DND-41 (cell line): ENCODE results near the gene METTL23.

Source experiments
- ATAC-seq: fragments of 200-7000 bp; cut with Tn5 transposase; 3 replicates; pipeline ENCODE4 v1.9.1; 2021; ENCODE audit warnings: low read depth; ENCODE audit not compliant: insufficient read depth
- DNase-seq: peaks from one replicate; pipeline ENCODE4 v3.0.0-alpha.2; 2020
- H2AFZ ChIP-seq: 2 replicates; pipeline ENCODE4 v1.6.0; 2012; ENCODE audit warnings: low read depth, low read length
- H3K27ac ChIP-seq: 2 replicates; pipeline ENCODE4 v1.5.1; 2012; ENCODE audit warnings: low read length, inconsistent platforms
- H3K27me3 ChIP-seq: fragments of 200-600 bp; sonication (generic); 2 replicates; pipeline ENCODE4 v1.6.0; 2012; ENCODE audit warnings: low read length, mild to moderate bottlenecking, inconsistent platforms; ENCODE audit not compliant: insufficient read depth, poor library complexity
- H3K36me3 ChIP-seq: 2 replicates; pipeline ENCODE4 v1.5.1; 2012; ENCODE audit warnings: low read length, inconsistent platforms; ENCODE audit not compliant: insufficient read depth
- H3K4me1 ChIP-seq: 2 replicates; pipeline ENCODE4 v1.5.1; 2012; ENCODE audit warnings: mild to moderate bottlenecking, low read length; ENCODE audit not compliant: insufficient read depth
- H3K4me2 ChIP-seq: 2 replicates; pipeline ENCODE4 v1.6.0; 2012; ENCODE audit warnings: mild to moderate bottlenecking, moderate library complexity, low read length, inconsistent platforms; ENCODE audit not compliant: insufficient read depth
- H3K4me3 ChIP-seq, 2 experiments: fragments of 200-600 bp in 1 of 2; shearing (Covaris generic) in 1 of 2; 2 replicates each; pipeline ENCODE4 v1.5.1; 2012 to 2016; ENCODE audit warnings: inconsistent platforms in 2 of 2, low read length in 2 of 2, mild to moderate bottlenecking in 2 of 2, low read depth in 1 of 2, moderate library complexity in 1 of 2
- H3K79me2 ChIP-seq: 2 replicates; pipeline ENCODE4 v1.6.0; 2012; ENCODE audit warnings: low read length, inconsistent platforms; ENCODE audit not compliant: insufficient read depth
- H3K9ac ChIP-seq: 2 replicates; pipeline ENCODE4 v1.6.0; 2012; ENCODE audit warnings: low read depth, mild to moderate bottlenecking, inconsistent platforms, low read length, moderate library complexity
- H3K9me3 ChIP-seq: 2 replicates; pipeline ENCODE4 v1.5.1; 2012; ENCODE audit warnings: low read length, moderate library complexity, mild to moderate bottlenecking, inconsistent platforms; ENCODE audit not compliant: insufficient read depth, severe bottlenecking
- H4K20me1 ChIP-seq: 2 replicates; pipeline ENCODE4 v1.6.0; 2012; ENCODE audit warnings: low read length; ENCODE audit not compliant: insufficient read depth
- EZH2 ChIP-seq: IDR thresholded peaks from 3 replicates; pipeline ENCODE4 v1.6.1; 2012; ENCODE audit warnings: borderline replicate concordance, low read depth, mild to moderate bottlenecking, moderate library complexity, low read length, inconsistent platforms; ENCODE audit not compliant: severe bottlenecking
- TF ChIP-seq, protein P1 (sequence below): IDR thresholded peaks from 2 replicates; pipeline ENCODE4 v1.5.1; 2012; ENCODE audit warnings: borderline replicate concordance, low read length, moderate library complexity, mild to moderate bottlenecking; ENCODE audit not compliant: poor library complexity, severe bottlenecking; ENCODE audit errors: extremely low read depth

The METTL23 gene

DNA sequence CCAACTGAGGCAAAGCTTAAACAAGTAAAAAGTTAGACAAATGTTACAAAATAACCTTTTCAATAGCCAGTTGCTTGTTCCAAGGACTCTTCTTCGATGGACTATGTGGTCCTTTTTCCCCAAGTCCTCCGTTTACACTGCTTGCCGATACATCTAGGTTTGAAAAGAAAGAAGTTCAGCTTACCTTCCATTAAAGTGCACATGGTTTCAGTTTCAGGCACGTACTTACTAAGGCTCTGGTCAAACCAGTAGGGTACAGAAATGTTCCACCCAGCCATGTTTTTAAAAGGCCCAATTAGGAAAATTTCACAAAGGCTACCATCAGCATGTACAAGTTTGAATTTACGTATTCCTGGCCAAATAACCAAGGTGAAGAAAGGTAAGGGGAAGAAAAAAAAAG lies 8.4 kb downstream of the METTL23 start:
- peaks cover 38% of the 10 kb centered on the region for H4K20me1 ChIP-seq
- H3K4me2 ChIP-seq: peak overlapping the region; percentile 92
- H2AFZ ChIP-seq: no peak overlapping the region
- no peaks in the 10 kb centered on the region for H3K27me3 ChIP-seq
- TF ChIP-seq EZH2: no peak
- TF ChIP-seq, protein P1, sequence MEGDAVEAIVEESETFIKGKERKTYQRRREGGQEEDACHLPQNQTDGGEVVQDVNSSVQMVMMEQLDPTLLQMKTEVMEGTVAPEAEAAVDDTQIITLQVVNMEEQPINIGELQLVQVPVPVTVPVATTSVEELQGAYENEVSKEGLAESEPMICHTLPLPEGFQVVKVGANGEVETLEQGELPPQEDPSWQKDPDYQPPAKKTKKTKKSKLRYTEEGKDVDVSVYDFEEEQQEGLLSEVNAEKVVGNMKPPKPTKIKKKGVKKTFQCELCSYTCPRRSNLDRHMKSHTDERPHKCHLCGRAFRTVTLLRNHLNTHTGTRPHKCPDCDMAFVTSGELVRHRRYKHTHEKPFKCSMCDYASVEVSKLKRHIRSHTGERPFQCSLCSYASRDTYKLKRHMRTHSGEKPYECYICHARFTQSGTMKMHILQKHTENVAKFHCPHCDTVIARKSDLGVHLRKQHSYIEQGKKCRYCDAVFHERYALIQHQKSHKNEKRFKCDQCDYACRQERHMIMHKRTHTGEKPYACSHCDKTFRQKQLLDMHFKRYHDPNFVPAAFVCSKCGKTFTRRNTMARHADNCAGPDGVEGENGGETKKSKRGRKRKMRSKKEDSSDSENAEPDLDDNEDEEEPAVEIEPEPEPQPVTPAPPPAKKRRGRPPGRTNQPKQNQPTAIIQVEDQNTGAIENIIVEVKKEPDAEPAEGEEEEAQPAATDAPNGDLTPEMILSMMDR: no peak
- peak overlapping the region; percentile 100 for H3K9ac ChIP-seq
- no peaks in the 10 kb centered on the region for H3K9me3 ChIP-seq
- ATAC-seq (no peak), DNase-seq (no peak)
- peaks cover 64% of the 10 kb centered on the region for H3K36me3 ChIP-seq
- H3K4me3 ChIP-seq: peak overlapping the region; percentile 67 to 69
- peaks cover 87% of the 10 kb centered on the region for H3K79me2 ChIP-seq
- peaks cover 54% of the 10 kb centered on the region for H3K4me1 ChIP-seq
- peak overlapping the region; percentile 100 for H3K27ac ChIP-seq

DNA sequence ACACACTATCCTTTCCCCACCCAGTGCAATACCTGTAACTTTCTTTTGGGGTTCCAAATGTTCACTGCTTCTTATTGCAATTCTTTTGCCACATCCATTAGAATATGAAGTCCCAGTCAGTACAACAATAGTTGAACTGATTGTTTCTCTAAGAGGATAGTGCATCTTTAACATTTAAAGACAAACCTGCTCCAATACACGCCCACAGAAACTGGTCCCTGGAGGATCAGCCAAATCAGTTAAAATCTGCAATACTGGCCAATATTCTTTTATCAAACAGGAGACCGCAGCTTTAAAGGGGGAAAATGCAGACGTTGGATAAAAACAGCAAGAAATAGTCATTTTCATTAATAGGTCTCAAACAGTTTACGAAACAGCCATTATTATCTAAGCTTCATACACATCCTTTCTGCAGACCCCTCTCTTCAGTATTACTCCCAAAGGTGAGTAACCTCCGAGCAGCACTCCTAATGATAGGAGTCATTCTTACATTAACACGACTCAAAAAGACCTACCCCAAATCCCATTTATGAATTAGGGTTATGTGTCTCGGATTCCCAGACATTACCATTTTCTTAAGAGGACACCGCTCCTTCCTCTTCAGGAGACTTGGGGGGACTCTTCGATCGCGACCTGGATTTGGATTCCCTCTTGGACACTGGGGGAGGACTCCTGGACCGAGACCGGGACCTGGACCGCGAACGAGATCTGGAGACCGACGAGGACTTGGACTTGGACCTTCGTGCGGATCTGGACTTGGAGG lies 9.1 kb downstream of the METTL23 start:
- H3K9me3 ChIP-seq: no peaks in the 10 kb centered on the region
- H3K9ac ChIP-seq: peak overlapping the region; percentile 100
- H3K4me3 ChIP-seq: peak overlapping the region; percentile 67 to 69
- no peak for ATAC-seq
- peaks cover 87% of the 10 kb centered on the region for H3K79me2 ChIP-seq
- no peak overlapping the region for H2AFZ ChIP-seq
- TF ChIP-seq EZH2: no peak
- TF ChIP-seq, protein P1: no peak
- peak overlapping the region; percentile 92 for H3K4me2 ChIP-seq
- H3K4me1 ChIP-seq: peaks cover 60% of the 10 kb centered on the region
- no peaks in the 10 kb centered on the region for H3K27me3 ChIP-seq
- H3K36me3 ChIP-seq: peaks cover 66% of the 10 kb centered on the region
- peak overlapping the region; percentile 100 for H3K27ac ChIP-seq
- DNase-seq: no peak
- peaks cover 38% of the 10 kb centered on the region for H4K20me1 ChIP-seq

DNA sequence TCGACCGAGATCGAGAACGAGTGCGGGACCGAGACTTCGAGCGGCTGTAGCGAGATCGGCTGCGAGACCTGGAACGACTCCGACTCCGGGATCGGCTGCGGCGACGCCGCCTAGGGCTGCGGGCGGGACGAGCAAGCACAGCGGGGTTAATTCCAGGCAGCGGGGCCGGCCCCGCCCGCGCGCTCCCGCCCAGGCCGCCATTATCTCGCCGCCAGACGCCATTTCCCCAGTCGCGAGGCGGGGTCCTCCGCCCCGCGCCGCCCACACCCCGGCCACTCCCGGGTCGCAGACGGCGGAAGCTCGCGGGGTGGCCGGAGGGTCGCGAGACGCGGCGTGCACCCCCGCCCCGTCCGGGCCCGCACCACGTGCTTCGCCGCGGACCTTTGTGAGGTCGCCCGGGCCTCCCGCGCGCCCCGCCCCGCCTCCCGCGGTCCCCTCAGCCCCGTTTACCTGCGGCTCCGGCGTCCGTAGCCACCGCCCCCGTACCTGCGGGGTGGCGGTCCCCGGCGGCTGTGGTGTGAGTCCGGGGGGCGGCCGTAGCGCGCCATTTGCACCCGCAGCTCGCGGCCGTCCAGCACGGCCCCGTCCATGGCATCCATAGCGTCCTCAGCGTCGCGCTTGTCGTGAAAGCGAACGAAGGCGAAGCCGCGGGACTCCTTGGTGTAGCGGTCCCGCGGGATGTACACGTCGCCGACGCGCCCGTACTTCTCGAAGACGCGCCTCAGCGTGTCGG lies 9.9 kb downstream of the METTL23 start:
- peak overlapping the region; percentile 100 for H3K9ac ChIP-seq
- H3K27ac ChIP-seq: peak overlapping the region; percentile 100
- peaks cover 60% of the 10 kb centered on the region for H3K4me1 ChIP-seq
- peak overlapping the region; percentile 92 for H3K4me2 ChIP-seq
- peak overlapping the region; percentile 67 to 69 for H3K4me3 ChIP-seq
- TF ChIP-seq, protein P1: peak; percentile 30
- TF ChIP-seq EZH2: no peak
- H3K9me3 ChIP-seq: no peaks in the 10 kb centered on the region
- no peaks in the 10 kb centered on the region for H3K27me3 ChIP-seq
- H4K20me1 ChIP-seq: peaks cover 38% of the 10 kb centered on the region
- DNase-seq (peak; percentile 70), ATAC-seq (peak; percentile 32)
- peaks cover 61% of the 10 kb centered on the region for H3K36me3 ChIP-seq
- peak overlapping the region; percentile 42; the same call in 1 of the 2 replicates for H2AFZ ChIP-seq
- peaks cover 87% of the 10 kb centered on the region for H3K79me2 ChIP-seq
